SK-MEL-5 (cell line): Measurements from ENCODE around the gene TMEM144. TPM values are rescaled to one million over a fixed set of nuclear protein-coding genes. Genes with fewer than 3 reads are reported as not detected.
"Not testable (repeated sequence)": the region's sequence is repeated elsewhere in the genome, so short reads cannot be mapped to it uniquely, and the experiment has no call there.

Experiments
- DNase-seq: peaks from one replicate; pipeline ENCODE4 v3.0.0-alpha.2; 2016; ENCODE audit warnings: low read depth, low spot score
- in situ Hi-C: cut with HindIII; loops from 2 replicates; pipeline ENCODE4 v1.10.0; 2016; ENCODE audit warnings: low sequenced_read_pairs, high pct_unique_total_duplicates, low pct_unique_long_range_greater_than_20kb
- total RNA-seq: library from RNA; depleted of rRNA; stranded (reverse); fragments of >200 nt; shearing (Covaris generic); gene quantifications from 2 replicates; pipeline ENCODE4 v1.2.3, GENCODE V29; 2014

The TMEM144 gene
- total RNA-seq, 1 experiment from 2014 or later, result 26.8 TPM

- in situ Hi-C loops, result no loop called here
- no peak for DNase-seq
These were observed 7.5 kb downstream of the TMEM144 start for GRCh38 chr4:158217763-158218162.

- no peak for DNase-seq
- in situ Hi-C loops, result no loop called here
These were observed 9.3 kb downstream of the TMEM144 start for GRCh38 chr4:158219623-158220022.

GRCh38 chr4:158224318-158224717 is 14.0 kb downstream of the TMEM144 start:
- in situ Hi-C loops, DNase-seq: not testable (repeated sequence)

GRCh38 chr4:158224999-158225398 is 14.7 kb downstream of the TMEM144 start:
- in situ Hi-C loops, DNase-seq: not testable (repeated sequence)

- in situ Hi-C loops, DNase-seq: not testable (repeated sequence)
These were observed 17.6 kb downstream of the TMEM144 start for GRCh38 chr4:158227880-158228279.

- DNase-seq, in situ Hi-C loops: not testable (repeated sequence)
These were observed 18.1 kb downstream of the TMEM144 start for GRCh38 chr4:158228399-158228798.

GRCh38 chr4:158229768-158230167 is 19.5 kb downstream of the TMEM144 start:
- in situ Hi-C loops, result no loop called here
- no peak for DNase-seq

GRCh38 chr4:158234671-158235070 is 24.4 kb downstream of the TMEM144 start:
- no peak for DNase-seq

GRCh38 chr4:158236304-158237030 is 26.2 kb downstream of the TMEM144 start:
- in situ Hi-C loops, result no loop called here
- DNase-seq, result no peak

More at GRCh38 chr4:158234671-158235070, 24.4 kb downstream of the TMEM144 start:
- in situ Hi-C loops, result no loop called here

GRCh38 chr4:158238575-158238974 is 28.3 kb downstream of the TMEM144 start:
- in situ Hi-C loops, result no loop called here

GRCh38 chr4:158239196-158239595 is 28.9 kb downstream of the TMEM144 start:
- no peak for DNase-seq
- in situ Hi-C loops, result no loop called here

More at GRCh38 chr4:158238575-158238974, 28.3 kb downstream of the TMEM144 start:
- DNase-seq, result peak; percentile 19

- in situ Hi-C loops, result no loop called here
- DNase-seq, result no peak
These were observed 32.8 kb downstream of the TMEM144 start for GRCh38 chr4:158243071-158243470.

GRCh38 chr4:158250321-158250720 is 40.0 kb downstream of the TMEM144 start:
- in situ Hi-C loops, result no loop called here
- DNase-seq, result no peak

GRCh38 chr4:158253350-158253980 is 43.2 kb downstream of the TMEM144 start:
- peak; percentile 70 for DNase-seq
- in situ Hi-C loops, result no loop called here

GRCh38 chr4:158254292-158254691 is 44.0 kb downstream of the TMEM144 start:
- no peak for DNase-seq
- in situ Hi-C loops, result no loop called here

- peak; percentile 61 for DNase-seq
- in situ Hi-C loops, result no loop called here
These were observed 45.5 kb downstream of the TMEM144 start for GRCh38 chr4:158255727-158256324.

GRCh38 chr4:158259955-158260575 is 49.8 kb downstream of the TMEM144 start:
- DNase-seq, result peak; percentile 52
- in situ Hi-C loops, result no loop called here

GRCh38 chr4:158261480-158261879 is 51.2 kb downstream of the TMEM144 start:
- DNase-seq, result no peak
- in situ Hi-C loops, result no loop called here
